BE2C (cell line): Measurements from ENCODE around the gene SUPT6H.

Source experiments
- DNase-seq: peaks from one replicate; pipeline ENCODE4 v3.0.0-alpha.2; 2020
- H3K27me3 ChIP-seq: fragments of 250-450 bp; sonication (Bioruptor Pico); 2 replicates; pipeline ENCODE4 v1.5.1; 2020; ENCODE audit warnings: mild to moderate bottlenecking
- H3K36me3 ChIP-seq: fragments of 250-450 bp; sonication (Bioruptor Pico); 2 replicates; pipeline ENCODE4 v1.5.1; 2020; ENCODE audit warnings: mild to moderate bottlenecking
- H3K4me1 ChIP-seq: fragments of 250-450 bp; sonication (Bioruptor Pico); 2 replicates; pipeline ENCODE4 v1.5.1; 2020
- H3K4me3 ChIP-seq: 2 replicates; pipeline ENCODE4 v1.5.1; 2011; ENCODE audit warnings: low read depth, low read length
- H3K9me3 ChIP-seq: fragments of 250-450 bp; sonication (Bioruptor Pico); 2 replicates; pipeline ENCODE4 v1.5.1; 2020
- CTCF ChIP-seq: IDR thresholded peaks from 2 replicates; pipeline ENCODE4 v1.5.1; 2012; ENCODE audit warnings: mild to moderate bottlenecking, low read depth, low read length

Gene SUPT6H

GRCh38 chr17:28750178-28751047 lies 88.4 kb downstream of the SUPT6H start:
- TF ChIP-seq CTCF: peak; percentile 89
- Histone ChIP-seq H3K4me3 (no peak overlapping the region), H3K27me3 (no peaks in the 10 kb centered on the region), H3K36me3 (peaks cover 25% of the 10 kb centered on the region), H3K4me1 (peaks cover 12% of the 10 kb centered on the region), H3K9me3 (no peaks in the 10 kb centered on the region)
- DNase-seq: peak; percentile 87

GRCh38 chr17:28751600-28752366 lies 89.8 kb downstream of the SUPT6H start:
- H3K9me3 ChIP-seq: no peaks in the 10 kb centered on the region
- DNase-seq: no peak
- H3K36me3 ChIP-seq: peaks cover 22% of the 10 kb centered on the region
- H3K4me3 ChIP-seq: no peak overlapping the region
- no peak for TF ChIP-seq CTCF
- no peaks in the 10 kb centered on the region for H3K27me3 ChIP-seq
- H3K4me1 ChIP-seq: peaks cover 5% of the 10 kb centered on the region; the same call in 1 of the 2 replicates
